Inflammatory macrophage treated with lipopolysaccharide for 1 hour (primary cell): ENCODE results near the gene RNLS.
"Not testable (repeated sequence)": the region's sequence is repeated elsewhere in the genome, so short reads cannot be mapped to it uniquely, and the experiment has no call there.

Experiments
- DNase-seq, 2 donors: peaks; one replicate each; pipeline ENCODE4 v3.0.0-alpha.2; 2020 to 2022

The RNLS gene

DNA sequence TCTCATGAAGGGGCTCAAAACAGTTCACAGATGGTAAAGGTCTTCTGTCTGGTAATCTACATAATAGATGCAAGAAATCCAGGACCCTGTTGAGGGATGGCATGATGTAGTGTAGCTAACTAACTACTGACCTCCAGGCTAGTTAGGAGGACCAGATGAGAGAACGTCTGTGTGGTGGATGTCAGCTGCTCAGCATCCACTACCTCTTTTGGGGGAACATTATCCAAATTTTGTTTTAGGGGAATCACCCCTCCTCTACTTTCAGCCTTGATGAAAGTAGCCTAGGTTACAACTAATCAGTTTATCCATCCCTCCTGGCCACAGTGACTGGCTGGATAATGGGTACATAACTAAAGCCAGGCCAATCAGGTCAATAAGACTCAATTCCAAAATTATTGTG, 246.0 kb downstream of the RNLS start:
- no peak for DNase-seq

DNA sequence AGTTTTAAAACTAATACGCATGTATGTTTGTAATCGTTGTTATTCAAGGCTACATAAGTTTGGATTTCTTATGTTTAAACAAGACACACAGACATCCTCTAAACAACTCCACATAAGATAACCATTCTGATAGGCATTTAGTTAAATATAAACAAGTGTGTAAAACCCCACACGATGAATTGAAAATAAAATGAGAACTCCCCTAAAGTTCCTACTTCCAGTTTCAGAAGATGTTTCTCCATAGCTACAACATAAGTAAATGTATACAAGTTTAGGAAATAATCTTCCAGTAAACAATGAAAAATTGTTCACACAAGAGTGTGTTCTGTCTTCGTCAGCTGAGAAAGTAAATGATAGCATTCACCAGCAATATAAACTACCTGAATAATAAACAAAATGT, 246.8 kb downstream of the RNLS start:
- DNase-seq, result peak; percentile 29 to 40

- peak; percentile 21 to 56 for DNase-seq
These were observed 249.9 kb downstream of the RNLS start for GRCh38 chr10:88333248-88333630.

- DNase-seq, result peak in 1 of 2 donors; percentile 23
These were observed 250.4 kb downstream of the RNLS start for GRCh38 chr10:88332503-88333247.

- no peak for DNase-seq
These were observed 252.9 kb downstream of the RNLS start for GRCh38 chr10:88330174-88330573.

- DNase-seq, result no peak
These were observed 260.6 kb downstream of the RNLS start for GRCh38 chr10:88322324-88323063.

DNA sequence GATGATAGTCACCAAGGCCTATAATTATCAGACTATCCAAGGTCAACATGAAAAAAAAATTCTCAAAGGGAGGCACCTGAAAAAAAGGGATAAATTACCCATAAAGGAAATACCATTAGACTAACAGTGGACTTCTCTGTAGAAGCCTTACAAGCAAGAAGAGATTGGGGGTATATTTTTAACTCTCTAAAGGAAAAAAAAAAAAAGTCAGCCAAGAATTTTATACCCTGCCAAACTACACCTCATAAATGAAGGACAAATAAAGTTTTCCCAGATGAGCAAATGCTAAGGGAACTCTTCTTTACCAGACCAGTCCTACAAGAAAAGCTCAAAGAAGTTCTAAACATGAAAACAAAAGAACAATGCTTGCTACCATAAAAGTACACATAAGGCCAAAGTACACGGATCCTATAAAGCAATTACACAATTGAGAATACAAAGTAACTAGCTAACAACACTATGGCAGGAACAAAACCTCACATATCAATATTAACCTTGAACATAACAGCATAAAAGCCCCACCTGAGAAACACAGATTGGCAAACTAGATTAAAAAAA, 263.1 kb downstream of the RNLS start:
- DNase-seq, result no peak

DNA sequence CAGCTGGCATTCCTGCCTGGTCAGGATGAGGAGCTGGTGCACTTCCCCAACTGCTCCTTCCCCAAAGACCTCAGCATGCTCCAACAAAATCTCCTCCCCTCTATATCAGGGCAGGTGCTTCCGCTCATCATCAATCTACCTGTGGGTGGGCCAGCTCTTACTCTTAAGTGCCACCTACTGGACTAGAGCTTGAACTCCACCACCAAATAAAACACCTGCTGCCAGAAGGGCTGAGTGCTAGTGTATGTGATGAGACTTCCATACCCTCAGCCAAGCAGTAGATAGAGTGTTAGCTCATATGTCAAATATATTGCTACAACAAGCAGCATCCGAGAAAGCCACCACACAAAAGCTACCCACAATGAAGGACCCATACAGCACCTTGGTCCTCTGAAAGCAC, 264.3 kb downstream of the RNLS start:
- no peak for DNase-seq

GRCh38 chr10:88317099-88317498, 266.0 kb downstream of the RNLS start:
- DNase-seq, result no peak

DNA sequence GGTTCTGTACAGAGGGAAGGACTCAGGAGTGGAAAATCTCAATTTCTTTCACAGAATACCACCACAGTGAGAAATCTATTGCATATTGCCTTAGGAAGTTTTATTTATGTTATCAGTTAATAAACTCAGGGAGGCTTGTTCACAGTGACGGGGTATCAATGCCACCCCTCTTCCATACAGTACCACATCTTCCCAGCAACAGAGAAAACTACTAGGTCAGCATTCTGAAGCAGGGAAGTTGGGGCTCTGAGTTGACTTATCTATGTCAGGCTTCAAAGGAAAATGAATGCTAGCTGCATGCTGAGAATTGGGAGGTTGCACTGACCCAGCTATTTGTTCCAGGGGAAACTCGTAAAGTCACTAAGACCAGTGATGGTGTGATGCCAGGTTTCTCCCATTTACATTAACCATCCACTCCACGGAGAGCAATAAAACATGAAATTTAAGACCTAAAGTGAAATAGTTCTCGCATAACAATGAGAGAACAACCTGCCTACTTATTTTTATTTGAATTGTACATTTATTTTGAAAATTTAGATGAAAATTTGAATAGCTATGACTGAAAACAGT, 266.7 kb downstream of the RNLS start:
- DNase-seq, result no peak

GRCh38 chr10:88315755-88316154, 267.4 kb downstream of the RNLS start:
- peak; percentile 37 to 53 for DNase-seq

GRCh38 chr10:88314362-88314761, 268.8 kb downstream of the RNLS start:
- DNase-seq, result no peak

DNA sequence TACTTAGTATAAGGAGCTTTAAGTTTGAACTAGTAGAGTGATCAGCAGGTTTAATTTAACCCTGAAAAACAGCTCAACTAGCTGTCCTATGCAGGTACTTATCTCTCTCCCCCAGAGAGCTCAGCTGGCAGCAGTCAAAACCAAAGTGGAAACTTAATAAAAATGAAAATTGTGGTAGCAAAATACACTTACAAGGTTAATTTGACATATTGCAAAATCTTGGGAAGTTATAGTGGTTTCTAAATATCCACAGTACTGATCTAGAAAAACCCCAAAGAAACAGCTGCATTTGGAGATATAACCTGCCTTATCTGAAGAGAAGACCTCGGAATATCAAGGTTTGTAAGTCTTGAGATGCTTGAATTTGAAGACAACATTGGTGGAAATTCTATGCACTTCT, 269.2 kb downstream of the RNLS start:
- peak; percentile 46 to 55 for DNase-seq

GRCh38 chr10:88312855-88313254, 270.3 kb downstream of the RNLS start:
- no peak for DNase-seq

DNA sequence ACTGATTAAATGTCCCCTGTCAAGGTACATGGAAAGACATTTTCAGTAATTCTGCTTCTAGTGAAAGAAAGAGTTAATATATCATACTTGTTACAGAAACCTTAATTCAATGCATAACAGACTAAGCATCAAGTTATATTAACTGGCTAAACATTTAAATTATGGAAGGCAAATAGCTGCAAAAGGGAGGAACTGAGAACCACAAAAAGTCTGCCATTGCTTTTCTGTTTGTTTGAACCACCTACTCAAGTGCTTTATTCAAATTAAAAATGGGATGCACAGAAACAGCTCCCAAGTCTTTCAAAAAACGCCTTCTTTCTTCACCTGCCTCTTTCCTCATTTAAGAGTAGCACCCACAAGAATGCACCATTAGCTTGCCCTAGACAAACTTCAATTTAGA, 271.9 kb downstream of the RNLS start:
- no peak for DNase-seq

GRCh38 chr10:88309365-88309764, 273.8 kb downstream of the RNLS start:
- DNase-seq, result no peak

GRCh38 chr10:88308361-88308760, 274.8 kb downstream of the RNLS start:
- not testable (repeated sequence) for DNase-seq

DNA sequence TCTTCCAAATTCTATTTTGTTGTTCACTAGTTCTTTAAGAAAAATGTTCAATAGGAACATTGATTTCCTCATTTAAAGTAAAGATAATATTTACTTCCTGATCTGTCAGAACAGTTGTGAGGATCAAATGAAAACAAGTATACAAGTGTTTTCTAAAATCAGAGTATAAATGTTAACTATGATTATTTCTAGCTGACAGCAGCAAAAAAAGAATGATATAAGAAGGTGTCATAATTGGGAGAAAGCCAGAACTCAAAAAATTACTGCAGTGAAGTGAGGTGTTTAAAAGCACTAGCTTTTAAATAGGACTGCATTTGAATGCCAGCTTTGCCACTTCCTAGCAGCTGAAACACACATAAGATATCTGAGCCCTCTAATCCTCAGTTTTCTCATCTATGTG, 283.3 kb downstream of the RNLS start:
- no peak for DNase-seq

- DNase-seq, result no peak
These were observed 286.0 kb downstream of the RNLS start for GRCh38 chr10:88297103-88297502.

- no peak for DNase-seq
These were observed 289.4 kb downstream of the RNLS start for GRCh38 chr10:88293651-88294230.

- DNase-seq, result no peak
These were observed 290.0 kb downstream of the RNLS start for GRCh38 chr10:88293073-88293472.

- DNase-seq, result peak in 1 of 2 donors; percentile 22
These were observed 291.0 kb downstream of the RNLS start for GRCh38 chr10:88292185-88292514.
